H1 (cell line): Measurements from ENCODE around the gene ACAT2. TPM values are rescaled to one million over a fixed set of nuclear protein-coding genes. Genes with fewer than 3 reads are reported as not detected.

Source experiments
- CTCF ChIA-PET: fragments of 300-600 bp; sonication (Branson Sonifier 250); formaldehyde crosslinking; loops from one replicate; lab custom pipeline; 2021; ENCODE audit not compliant: partially characterized antibody; lab: Charles Lee
- POLR2A ChIA-PET: fragments of 300-600 bp; sonication (Branson Sonifier 250); formaldehyde crosslinking; loops from one replicate; lab custom pipeline; 2021; ENCODE audit warnings: inconsistent platforms; ENCODE audit not compliant: partially characterized antibody; lab: Charles Lee
- DNase-seq, 2 experiments: peaks; one replicate each; pipeline versions ENCODE4 v3.0.0 to v3.0.0-alpha.2; 2010 to 2022; ENCODE audit warnings: low spot score in 2 of 2, low read depth in 1 of 2, mixed read lengths in 1 of 2
- FAIRE-seq: peaks from 2 replicates; lab custom pipeline; 2011; peaks lifted over from hg19 to GRCh38; lab: Jason Lieb, UNC
- H2AFZ ChIP-seq: 2 replicates; pipeline ENCODE4 v1.8.1; 2012; ENCODE audit warnings: low read length, inconsistent platforms
- H2AK5ac ChIP-seq: 2 replicates; pipeline ENCODE4 v1.6.1; 2013; ENCODE audit warnings: low read depth, low read length
- H2BK120ac ChIP-seq: replicated peaks from 2 replicates; pipeline ENCODE3; 2013; ENCODE audit warnings: low read depth, low read length, inconsistent platforms
- H2BK12ac ChIP-seq: 2 replicates; pipeline ENCODE4 v1.6.1; 2013; ENCODE audit warnings: low read depth, low read length
- H2BK15ac ChIP-seq: 2 replicates; pipeline ENCODE4 v1.6.1; 2013; ENCODE audit warnings: low read length
- H2BK20ac ChIP-seq: 2 replicates; pipeline ENCODE4 v1.6.1; 2013; ENCODE audit warnings: low read length
- H2BK5ac ChIP-seq: 2 replicates; pipeline ENCODE4 v1.6.1; 2013; ENCODE audit warnings: low read depth, low read length
- H3K14ac ChIP-seq: 2 replicates; pipeline ENCODE4 v1.6.1; 2013; ENCODE audit warnings: inconsistent platforms; ENCODE audit not compliant: insufficient read length
- H3K18ac ChIP-seq: 2 replicates; pipeline ENCODE4 v1.6.1; 2013; ENCODE audit warnings: low read length; ENCODE audit errors: extremely low read depth
- H3K23ac ChIP-seq: 2 replicates; pipeline ENCODE4 v1.6.1; 2013; ENCODE audit warnings: inconsistent platforms; ENCODE audit not compliant: insufficient read length
- H3K23me2 ChIP-seq: 2 replicates; pipeline ENCODE4 v1.6.1; 2013; ENCODE audit warnings: low read depth, low read length
- H3K27ac ChIP-seq: 2 replicates; pipeline ENCODE4 v1.6.1; 2011; ENCODE audit warnings: low read depth, low read length, inconsistent platforms
- H3K27me3 ChIP-seq, 4 experiments: replicated peaks in 1 of 4; 1 replicate in 1 of 4; 2 replicates in 3 of 4; pipeline versions ENCODE4 v1.6.1 to v1.8.1; 2011 to 2013; ENCODE audit warnings: low read length in 3 of 4, mild to moderate bottlenecking in 3 of 4, inconsistent platforms in 2 of 4, mixed read lengths in 2 of 4, moderate library complexity in 1 of 4; ENCODE audit not compliant: control insufficient read depth in 3 of 4, insufficient read depth in 3 of 4; ENCODE audit errors: extremely low read depth in 1 of 4
- H3K36me3 ChIP-seq, 4 experiments: 2 replicates each; pipeline versions ENCODE4 v1.6.1 to v1.8.1; 2011 to 2013; ENCODE audit warnings: mild to moderate bottlenecking in 4 of 4, low read length in 3 of 4, moderate library complexity in 2 of 4, control low read depth in 1 of 4, inconsistent platforms in 1 of 4; ENCODE audit not compliant: insufficient read depth in 4 of 4, control insufficient read depth in 2 of 4
- H3K4ac ChIP-seq: replicated peaks from 2 replicates; pipeline ENCODE3; 2013; ENCODE audit warnings: low read length, low read depth, mixed read lengths, inconsistent platforms; ENCODE audit not compliant: insufficient read length
- H3K4me1 ChIP-seq, 4 experiments: replicated peaks in 1 of 4; 1 replicate in 1 of 4; 2 replicates in 3 of 4; pipeline versions ENCODE4 v1.6.1 to v1.8.1; 2011 to 2013; ENCODE audit warnings: low read length in 3 of 4, inconsistent platforms in 2 of 4, mixed read lengths in 1 of 4; ENCODE audit not compliant: insufficient read depth in 4 of 4, control insufficient read depth in 3 of 4
- H3K4me2 ChIP-seq, 2 experiments: 2 replicates each; pipeline versions ENCODE4 v1.6.1 to v1.8.1; 2011 to 2013; ENCODE audit warnings: low read depth in 2 of 2, low read length in 2 of 2, control low read depth in 1 of 2, inconsistent platforms in 1 of 2, mild to moderate bottlenecking in 1 of 2; ENCODE audit not compliant: insufficient read depth in 1 of 2
- H3K4me3 ChIP-seq, 4 experiments: fragments of 200-600, 300-600 bp in 1 of 4; sonication (generic), shearing (Covaris generic), sonication (Bioruptor Twin) in 1 of 4; 2 replicates each; pipeline versions ENCODE4 v1.5.1 to v1.8.1; 2011 to 2016; ENCODE audit warnings: low read length in 4 of 4, low read depth in 3 of 4, control low read depth in 2 of 4, inconsistent platforms in 2 of 4, mild to moderate bottlenecking in 2 of 4, mixed read lengths in 1 of 4, moderate library complexity in 1 of 4; ENCODE audit not compliant: insufficient read depth in 2 of 4; ENCODE audit errors: extremely low read depth in 1 of 4
- H3K56ac ChIP-seq: replicated peaks from 2 replicates; pipeline ENCODE3; 2013; ENCODE audit warnings: low read depth, mild to moderate bottlenecking, mixed read lengths, low read length, inconsistent platforms; ENCODE audit not compliant: insufficient read length
- H3K79me1 ChIP-seq: 2 replicates; pipeline ENCODE4 v1.6.1; 2013; ENCODE audit warnings: low read depth, low read length, control low read depth
- H3K79me2 ChIP-seq, 2 experiments: 2 replicates each; pipeline versions ENCODE4 v1.6.1 to v1.8.1; 2012 to 2013; ENCODE audit warnings: low read length in 2 of 2, mild to moderate bottlenecking in 2 of 2, inconsistent platforms in 1 of 2; ENCODE audit not compliant: insufficient read depth in 2 of 2, control insufficient read depth in 1 of 2
- H3K9ac ChIP-seq, 4 experiments: replicated peaks in 1 of 4; 1 replicate in 1 of 4; 2 replicates in 3 of 4; pipeline versions ENCODE4 v1.6.1 to v1.8.1; 2011 to 2013; ENCODE audit warnings: low read depth in 3 of 4, low read length in 3 of 4, control low read depth in 2 of 4, mild to moderate bottlenecking in 2 of 4, moderate library complexity in 2 of 4, inconsistent platforms in 1 of 4; ENCODE audit errors: extremely low read depth in 1 of 4
- H3K9me3 ChIP-seq, 2 experiments: 2 replicates each; pipeline versions ENCODE4 v1.6.1 to v1.8.1; 2012 to 2013; ENCODE audit warnings: mild to moderate bottlenecking in 2 of 2, moderate library complexity in 2 of 2, control low read depth in 1 of 2, inconsistent platforms in 1 of 2, low read depth in 1 of 2, low read length in 1 of 2, mixed read lengths in 1 of 2; ENCODE audit not compliant: insufficient read depth in 2 of 2
- H4K20me1 ChIP-seq, 2 experiments: replicated peaks in 1 of 2; 2 replicates each; pipeline versions ENCODE3 to v1.8.1; 2011 to 2013; ENCODE audit warnings: inconsistent platforms in 2 of 2, low read length in 2 of 2, mild to moderate bottlenecking in 1 of 2; ENCODE audit not compliant: insufficient read depth in 2 of 2, control insufficient read depth in 1 of 2
- H4K5ac ChIP-seq: 2 replicates; pipeline ENCODE4 v1.6.1; 2013; ENCODE audit warnings: low read length, low read depth, mixed read lengths, inconsistent platforms; ENCODE audit not compliant: insufficient read length
- H4K8ac ChIP-seq: 2 replicates; pipeline ENCODE4 v1.8.0; 2013; ENCODE audit warnings: mild to moderate bottlenecking, moderate library complexity, low read length, inconsistent platforms; ENCODE audit not compliant: insufficient read depth; ENCODE audit errors: extremely low read depth
- H4K91ac ChIP-seq: replicated peaks from 2 replicates; pipeline ENCODE3; 2013; ENCODE audit warnings: low read length, mixed read lengths, inconsistent platforms; ENCODE audit not compliant: insufficient read length
- ASH2L ChIP-seq: fragments of 200-600, 300-600 bp; sonication (generic); IDR thresholded peaks from one replicate; pipeline ENCODE4 v1.7.1; 2017; ENCODE audit warnings: low read length
- KDM4A ChIP-seq: IDR thresholded peaks from one replicate; pipeline ENCODE4 v1.7.1; 2012; ENCODE audit warnings: low read depth, mild to moderate bottlenecking, moderate library complexity, low read length, inconsistent platforms; ENCODE audit not compliant: severe bottlenecking
- POLR2A ChIP-seq, 2 experiments: IDR thresholded peaks; 1 replicate in 1 of 2; 2 replicates in 1 of 2; pipeline ENCODE4 v1.6.1; 2011; ENCODE audit warnings: low read depth in 2 of 2, low read length in 2 of 2, mild to moderate bottlenecking in 2 of 2; ENCODE audit errors: control extremely low read depth in 1 of 2
- TAF7 ChIP-seq: optimal IDR thresholded peaks from 2 replicates; pipeline ENCODE3; 2011; ENCODE audit warnings: low read depth, mild to moderate bottlenecking, inconsistent platforms, low read length, moderate library complexity, borderline replicate concordance
- YY1 ChIP-seq: IDR thresholded peaks from 2 replicates; pipeline ENCODE4 v1.6.1; 2011; ENCODE audit warnings: low read depth, mild to moderate bottlenecking, low read length
- WGBS, 2 experiments: shearing (Covaris generic) in 1 of 2; methylation state at CpG; one replicate each; pipeline versions ENCODE4 v1.1.6 to v1.1.7; 2013 to 2015; ENCODE audit warnings: low lambda C conversion rate in 2 of 2, mixed read lengths in 2 of 2, inconsistent platforms in 1 of 2, low coverage in 1 of 2, missing lambda C conversion rate in 1 of 2; ENCODE audit not compliant: insufficient replicate concordance in 2 of 2, insufficient coverage in 1 of 2, insufficient read length in 1 of 2; ENCODE audit errors: extremely low coverage in 1 of 2, missing lambda C conversion rate in 1 of 2; 5-methylcytosine and 5-hydroxymethylcytosine counted together
- polyA plus RNA-seq, 7 experiments: library from polyadenylated mRNA; depleted of rRNA in 3 of 7; stranded (reverse) in 5 of 7; unstranded in 2 of 7; fragments of >200 nt in 5 of 7; fragments of 200-250 nt in 2 of 7; gene quantifications; 1 replicate in 5 of 7; 2 replicates in 1 of 7; 4 replicates in 1 of 7; pipeline versions ENCODE4 v1.2.1 to v1.2.3, GENCODE V29; 2011 to 2013; ENCODE audit warnings: missing spikeins in 2 of 7, mixed read lengths in 2 of 7
- total RNA-seq: library from RNA; stranded (reverse); fragmentation: NEBNext Ultra II Directional; extraction: Animal tissue kit (Norgen Biotek cat#: 25700); gene quantifications from 2 replicates; pipeline ENCODE4 v1.2.1, GENCODE V29; 2021

ACAT2 gene
- total and polyA plus RNA-seq, 2 of the 8 experiments (the other 6 are each of a cell fraction or from before 2014, with no cell fraction given) = 61.6 to 166 TPM

DNA sequence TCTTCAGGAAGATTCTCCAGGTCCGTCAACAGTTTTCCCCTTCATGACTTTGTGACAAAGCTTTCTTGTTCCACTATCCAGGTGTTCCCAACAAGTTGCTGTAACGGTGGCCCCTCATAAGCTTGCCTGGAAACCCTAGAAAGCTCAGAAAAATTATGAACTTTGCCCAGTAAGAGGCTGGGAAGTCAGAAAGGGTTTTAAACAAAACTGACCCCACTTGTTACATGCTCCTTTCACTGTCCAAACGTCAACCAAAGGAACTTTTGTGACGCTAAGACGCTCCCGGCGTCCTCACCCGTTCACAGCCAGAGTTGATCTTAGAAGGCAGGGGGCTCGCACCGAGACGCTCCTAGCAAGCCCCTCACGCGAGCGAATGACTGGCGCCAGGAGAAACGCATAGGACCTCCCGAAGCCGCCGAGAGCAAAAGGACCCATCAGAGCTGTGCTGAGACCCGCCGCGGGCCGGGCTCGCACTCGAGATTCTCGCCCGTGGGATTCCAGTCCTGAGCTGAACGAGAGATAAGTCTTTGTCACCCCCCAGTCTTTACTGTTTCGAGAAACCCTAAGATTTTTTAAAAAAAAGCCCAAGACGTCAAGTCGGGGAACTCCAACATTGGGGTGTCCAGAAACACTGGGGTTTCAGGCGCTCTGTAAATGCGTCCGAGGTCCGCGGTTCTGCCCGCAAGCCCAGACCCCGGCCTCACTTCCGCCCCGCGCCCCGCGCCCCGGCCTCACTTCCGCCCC is 544 bp upstream of the ACAT2 start:
- peaks cover 3 to 56% (median 24%) of the 10 kb centered on the region in 4 experiments; a peak in 7 of 8 replicates for H3K36me3 ChIP-seq
- H3K18ac ChIP-seq = peak overlapping the region; percentile 68
- peak overlapping the region; percentile 88 for H2BK5ac ChIP-seq
- H3K23ac ChIP-seq = no peak overlapping the region
- H2AK5ac ChIP-seq = 0 out of 2 replicates have a peak overlapping the region, but pooled peaks have one; percentile 58
- peak overlapping the region; percentile 97 for H2BK12ac ChIP-seq
- 0 out of 2 replicates have a peak overlapping the region, but pooled peaks have one; percentile 8 for H2BK15ac ChIP-seq
- peak; percentile 10 for TF ChIP-seq TAF7
- TF ChIP-seq KDM4A = peak; percentile 3
- TF ChIP-seq POLR2A (IDR thresholded peaks at IDR 0.05; ENCODE audit: control extremely low read depth in 1 of 2, low read depth in 2 of 2, low read length in 2 of 2) = peak in 1 of 2 experiments; percentile 13; a peak in 1 of 3 replicates
- peak; percentile 52 for TF ChIP-seq ASH2L
- no peak for TF ChIP-seq YY1
- TF ChIP-seq, all 59 proteins: peak for 4
- H4K5ac ChIP-seq = peak overlapping the region; percentile 73
- H3K4me2 ChIP-seq = peak overlapping the region; percentile 71 to 90
- H3K4me1 ChIP-seq = peaks cover 6 to 15% (median 12%) of the 10 kb centered on the region in 4 experiments; a peak in 6 of 7 replicates
- 55% methylated on average over 30 of the region's 45 CpGs; no CpG with 5 or more reads in 1 of the 2 experiments for WGBS, 2 experiments
- peak overlapping the region; percentile 48 to 68 (median 58) for H3K9ac ChIP-seq
- H3K27ac ChIP-seq = peak overlapping the region; percentile 81
- no peak overlapping the region for H3K14ac ChIP-seq
- no peak overlapping the region for H2BK20ac ChIP-seq
- H3K79me1 ChIP-seq = peaks cover 7% of the 10 kb centered on the region; the same call in 1 of the 2 replicates
- peak overlapping the region; percentile 48; the same call in 1 of the 2 replicates for H4K8ac ChIP-seq
- peaks cover 0 to 15% of the 10 kb centered on the region in 2 experiments; a peak in 2 of 4 replicates for H3K79me2 ChIP-seq
- peaks cover 0 to 2% of the 10 kb centered on the region in 2 experiments for H4K20me1 ChIP-seq
- H3K9me3 ChIP-seq = no peaks in the 10 kb centered on the region
- H3K23me2 ChIP-seq = peaks cover 11% of the 10 kb centered on the region
- H3K4me3 ChIP-seq = peak overlapping the region; percentile 47 to 98 (median 72)
- no peak overlapping the region for H2AFZ ChIP-seq
- DNase-seq = peak in 1 of 2 experiments; percentile 59
- POLR2A ChIA-PET = interaction anchor here (0.5 to 6.0 kb wide), 14 partner anchors 9 to 225 kb away, joined by 3 to 86 read pairs (median 10); partner anchors contain the start of genes MRPL18, SOD2, TCP1 and WTAP
- peak overlapping the region; percentile 79 for H4K91ac ChIP-seq
- no peak overlapping the region for H3K4ac ChIP-seq
- CTCF ChIA-PET = interaction anchor here (1.2 to 1.7 kb wide), 3 partner anchors 35 to 311 kb away, joined by 3 to 6 read pairs (median 3); no protein-coding TSS in a partner anchor
- no peak overlapping the region for H2BK120ac ChIP-seq
- H3K27me3 ChIP-seq = no peaks in the 10 kb centered on the region
- FAIRE-seq = no peak
- H3K56ac ChIP-seq = peak overlapping the region; percentile 54
